Hematopoietic multipotent progenitor cell (in vitro differentiated cells): ENCODE results near the gene SMAD7. TPM values are rescaled to one million over a fixed set of nuclear protein-coding genes. Genes with fewer than 3 reads are reported as not detected.

Source experiments
- DNase-seq, 3 donors: peaks; one replicate each; pipeline ENCODE4 v3.0.0-alpha.2; 2011 to 2015; ENCODE audit warnings: low read depth in 2 of 3, low spot score in 2 of 3
- total RNA-seq: library from RNA; depleted of rRNA; stranded (reverse); fragments of >200 nt; gene quantifications from one replicate; pipeline ENCODE4 v1.2.3, GENCODE V29; 2012

SMAD7 gene, protein sequence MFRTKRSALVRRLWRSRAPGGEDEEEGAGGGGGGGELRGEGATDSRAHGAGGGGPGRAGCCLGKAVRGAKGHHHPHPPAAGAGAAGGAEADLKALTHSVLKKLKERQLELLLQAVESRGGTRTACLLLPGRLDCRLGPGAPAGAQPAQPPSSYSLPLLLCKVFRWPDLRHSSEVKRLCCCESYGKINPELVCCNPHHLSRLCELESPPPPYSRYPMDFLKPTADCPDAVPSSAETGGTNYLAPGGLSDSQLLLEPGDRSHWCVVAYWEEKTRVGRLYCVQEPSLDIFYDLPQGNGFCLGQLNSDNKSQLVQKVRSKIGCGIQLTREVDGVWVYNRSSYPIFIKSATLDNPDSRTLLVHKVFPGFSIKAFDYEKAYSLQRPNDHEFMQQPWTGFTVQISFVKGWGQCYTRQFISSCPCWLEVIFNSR
- 8.3 TPM for total RNA-seq

DNA sequence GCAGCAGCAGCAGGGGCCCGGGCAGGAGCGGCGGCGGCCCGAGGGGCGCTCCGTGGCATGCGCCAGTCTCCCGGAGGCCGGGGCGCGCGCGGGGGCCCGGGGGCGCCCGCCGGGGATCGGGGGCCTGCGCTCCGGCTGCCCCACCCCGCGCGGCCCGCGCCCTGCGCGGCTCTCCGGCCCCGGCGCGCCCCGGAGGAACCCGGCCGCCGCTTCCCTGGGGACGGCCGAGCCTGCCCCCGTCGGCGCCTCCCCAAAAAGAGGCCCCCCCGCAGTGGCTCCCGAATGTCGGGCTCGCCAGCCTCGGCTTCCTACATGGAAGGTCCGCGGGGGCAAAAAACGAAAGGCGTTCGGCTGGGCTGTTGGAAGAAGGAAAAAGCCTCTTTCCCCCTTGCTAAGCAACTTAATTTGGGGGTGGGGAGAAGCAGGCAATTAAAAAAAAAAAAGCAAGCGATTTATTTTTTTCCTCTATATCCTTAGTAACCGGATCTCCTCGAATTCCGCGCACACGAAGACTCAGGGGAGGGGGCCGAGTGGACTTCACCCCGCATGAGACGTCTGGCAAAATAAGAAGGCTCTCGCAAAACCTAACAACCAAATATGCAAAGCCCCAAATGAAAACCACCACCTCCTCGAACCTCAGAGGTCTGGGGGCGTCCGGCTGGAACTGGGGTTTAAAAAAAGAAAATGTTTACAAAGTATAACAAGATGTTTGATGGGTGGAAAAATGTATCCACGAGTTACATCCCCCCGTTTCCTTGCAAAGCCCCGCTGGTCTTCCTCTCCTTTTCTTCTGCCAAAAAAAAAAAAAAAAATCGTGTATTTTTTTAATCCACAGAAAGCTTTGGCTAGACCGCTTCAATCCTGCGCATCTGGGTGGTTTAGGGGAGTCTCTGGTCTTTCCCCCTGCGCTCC, at the start of gene SMAD7:
Gene SMAD7 (minus strand): TSS at position 430 of the 912 bp plus-strand sequence. CDS start 541 bp downstream, outside the sequence.
- DNase-seq: no peak

DNA sequence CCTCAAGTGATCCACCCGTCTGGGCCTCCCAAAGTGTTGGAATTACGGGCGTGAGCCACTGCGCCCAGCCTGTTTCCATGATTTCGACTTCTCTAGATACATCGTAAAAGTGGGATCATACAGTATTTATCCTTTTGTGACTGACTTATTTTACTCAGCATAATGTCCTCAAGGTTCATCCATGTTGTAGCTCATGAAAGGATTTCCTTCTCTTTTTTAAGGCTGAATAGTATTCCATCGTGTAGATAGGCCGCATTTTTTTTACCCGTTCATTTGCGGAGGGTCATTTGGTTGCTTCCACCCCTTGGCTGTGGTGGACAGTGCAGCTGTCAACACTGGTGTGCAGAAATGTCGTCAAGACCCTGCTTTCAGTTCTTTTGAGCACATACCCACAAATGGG, 48.8 kb upstream of the SMAD7 start:
- DNase-seq: no peak

- no peak for DNase-seq
These were observed 47.4 kb upstream of the SMAD7 start for GRCh38 chr18:48997985-48998831.

GRCh38 chr18:48997681-48997984, 46.9 kb upstream of the SMAD7 start:
- DNase-seq: no peak

GRCh38 chr18:48996901-48997463, 46.2 kb upstream of the SMAD7 start:
- DNase-seq: peak in 2 of 3 donors; percentile 35 to 47

GRCh38 chr18:48996041-48996440, 45.3 kb upstream of the SMAD7 start:
- no peak for DNase-seq

DNA sequence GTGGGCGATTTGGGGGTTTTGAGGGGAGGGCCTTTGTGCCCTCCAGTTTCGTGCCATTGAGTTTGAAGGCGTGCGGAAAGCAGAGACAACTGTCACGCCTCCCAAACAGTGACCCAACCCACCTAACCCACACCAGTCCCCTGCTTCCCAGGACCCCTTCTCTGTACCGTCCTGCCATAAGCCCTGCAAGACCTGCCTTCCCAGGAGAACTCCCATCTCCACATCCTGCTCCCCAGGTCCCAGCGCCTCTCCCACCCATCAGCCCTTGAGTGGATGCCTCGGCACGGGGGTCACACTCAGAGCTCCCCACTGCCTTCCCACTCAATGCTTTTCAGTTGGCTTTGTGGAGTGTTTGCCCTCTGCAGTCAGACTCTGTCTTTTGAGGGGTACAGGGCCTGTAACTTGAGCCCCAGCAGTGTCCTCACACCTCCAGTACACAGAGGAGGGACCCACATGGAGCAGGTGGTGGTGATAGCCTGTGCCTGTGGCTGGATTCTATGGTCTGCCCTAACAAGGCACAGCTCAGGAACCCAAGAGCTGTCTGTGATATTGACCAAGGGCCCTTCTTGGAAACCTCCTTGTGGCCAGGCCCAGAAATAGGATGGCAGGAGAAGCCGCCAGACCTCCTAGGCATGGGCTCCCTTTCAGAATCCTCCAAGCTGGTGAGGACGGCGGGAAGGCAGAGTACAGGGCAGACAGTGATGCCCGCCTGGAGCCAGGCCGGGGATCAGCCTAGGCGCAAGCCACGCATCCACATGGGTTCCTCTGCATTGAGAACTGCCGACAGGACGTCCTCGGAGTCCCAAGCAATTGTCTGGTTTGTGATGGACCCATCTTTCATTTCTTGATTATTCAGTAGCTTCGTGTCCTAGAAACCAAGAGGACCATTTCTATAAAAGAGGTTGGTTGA, 44.4 kb upstream of the SMAD7 start:
- no peak for DNase-seq

- no peak for DNase-seq
These were observed 43.4 kb upstream of the SMAD7 start for GRCh38 chr18:48994044-48994651.

DNA sequence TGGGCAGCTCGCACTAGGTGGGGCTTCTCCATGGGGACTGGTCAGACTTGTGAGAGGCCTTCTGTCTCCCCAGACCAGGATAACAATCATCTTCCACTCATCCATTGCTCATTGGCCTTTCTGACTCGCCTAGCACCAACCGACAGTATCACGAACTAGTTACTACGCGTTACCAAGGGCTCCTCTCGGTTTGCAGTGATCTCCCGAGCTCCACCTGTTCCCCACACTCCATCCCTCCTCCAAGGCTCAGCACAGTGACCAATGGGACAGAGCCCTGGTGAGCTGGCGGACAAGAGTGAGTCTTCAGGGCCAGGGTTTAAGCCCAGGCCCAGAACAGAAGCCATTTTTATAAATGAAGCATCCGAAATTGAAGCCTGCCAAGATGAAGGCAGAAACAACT, 42.8 kb upstream of the SMAD7 start:
- DNase-seq: no peak

DNA sequence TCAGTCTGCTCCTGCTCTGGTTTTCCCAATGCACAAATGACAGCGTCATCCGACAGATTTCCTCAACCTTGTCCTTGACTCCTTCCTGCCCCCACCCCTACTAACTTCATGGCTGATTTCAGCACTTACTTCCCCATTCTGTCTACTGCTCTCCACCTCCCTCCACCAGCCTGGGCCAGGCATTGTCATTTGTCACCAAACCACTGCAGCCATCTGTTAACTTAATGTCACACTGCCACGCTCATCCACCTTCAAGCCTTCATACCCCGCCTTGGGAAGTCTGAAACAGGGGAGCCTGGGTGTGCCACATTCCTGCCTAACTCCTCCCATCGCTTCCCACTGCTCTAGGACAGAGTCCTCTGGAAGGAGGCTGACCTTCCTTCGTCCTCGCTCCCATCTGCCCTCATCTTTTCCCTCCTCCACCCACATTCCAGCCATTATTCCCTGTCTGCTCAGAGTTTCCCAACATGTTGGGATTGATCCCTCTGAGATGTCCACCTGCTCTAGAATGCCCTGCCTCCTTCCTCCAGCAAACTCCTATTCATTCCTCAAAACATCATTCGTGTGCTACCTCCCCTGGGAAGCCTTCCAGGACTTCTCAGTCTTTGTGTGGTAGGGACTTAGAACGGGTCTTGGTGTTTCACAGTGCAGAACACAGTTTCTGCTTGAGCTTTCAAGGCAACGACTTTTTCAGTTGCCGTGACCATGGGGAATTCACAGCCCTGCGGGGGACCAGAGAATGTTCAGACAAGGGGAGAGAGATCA, 42.2 kb upstream of the SMAD7 start:
- peak in 2 of 3 donors; percentile 84 to 88 for DNase-seq

DNA sequence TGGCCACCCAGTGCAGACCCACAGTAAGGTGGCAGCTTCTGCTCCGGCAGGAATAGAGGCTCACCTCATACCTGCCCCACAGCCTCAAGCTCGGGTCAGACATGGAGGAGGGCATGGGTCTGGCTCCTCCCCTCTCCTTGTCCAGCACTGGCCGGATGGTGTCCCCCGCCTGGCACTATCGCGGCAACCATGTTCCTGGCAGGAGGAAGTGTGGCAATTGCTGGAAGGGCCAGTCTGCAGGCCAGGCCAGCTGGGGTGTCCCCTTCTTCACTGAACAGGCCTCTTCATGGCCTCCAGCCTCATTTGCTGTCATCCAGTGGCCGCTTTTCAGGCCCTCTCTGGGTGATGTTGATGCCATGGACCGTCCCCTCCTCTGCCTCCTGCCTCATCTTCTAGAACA, 41.4 kb upstream of the SMAD7 start:
- no peak for DNase-seq

DNA sequence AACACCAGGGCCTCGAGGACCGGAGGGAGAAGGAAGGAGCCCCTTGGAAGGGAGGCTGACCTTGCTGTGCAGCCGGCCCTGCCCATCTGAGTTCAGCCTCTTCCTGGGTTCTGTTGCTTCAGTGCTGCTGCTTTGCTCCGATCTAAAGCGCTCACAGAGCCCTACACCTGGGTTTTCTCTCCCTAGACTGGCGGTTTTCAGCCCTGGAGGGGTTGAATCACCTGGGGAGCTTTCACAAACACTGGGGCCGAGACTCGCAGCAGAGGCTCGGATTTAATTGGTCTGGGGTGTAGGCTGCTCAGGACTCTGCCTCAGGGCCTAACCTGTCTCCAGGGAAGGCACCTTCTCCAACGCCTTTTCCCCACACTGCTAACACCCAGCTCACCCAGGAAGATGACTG, 40.9 kb upstream of the SMAD7 start:
- DNase-seq: no peak

- no peak for DNase-seq
These were observed 40.5 kb upstream of the SMAD7 start for GRCh38 chr18:48991319-48991660.

GRCh38 chr18:48990481-48991318, 39.9 kb upstream of the SMAD7 start:
- no peak for DNase-seq

GRCh38 chr18:48989304-48990303, 38.8 kb upstream of the SMAD7 start:
- no peak for DNase-seq
